ENCODE data around the gene BAIAP2.

BAIAP2 gene

DNA sequence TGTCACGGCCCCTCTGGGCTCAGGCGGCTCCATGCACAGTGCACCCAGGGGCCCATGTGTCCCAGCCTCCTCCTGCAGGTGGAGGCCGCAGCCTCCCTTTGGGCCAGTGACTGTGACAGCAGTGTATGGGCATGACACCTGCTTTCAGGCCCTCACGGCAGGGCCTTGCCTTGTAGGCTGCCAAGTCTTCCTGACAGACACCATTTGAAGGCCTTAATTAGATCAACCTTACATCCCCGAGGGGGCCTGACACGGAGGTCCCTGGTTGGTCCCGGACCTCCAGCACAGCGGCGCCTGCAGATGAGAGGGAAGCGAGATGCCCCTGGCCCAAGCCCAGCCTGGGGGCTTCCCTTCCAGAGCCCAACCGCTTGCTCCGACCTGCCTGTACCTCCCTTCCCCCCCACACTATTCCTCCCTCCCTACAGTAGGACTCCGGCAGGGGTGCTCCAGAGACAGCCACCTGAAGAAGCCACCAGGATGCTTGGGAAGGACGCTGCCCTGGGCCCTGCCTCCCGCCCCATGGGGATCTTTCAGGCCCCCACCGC lies 31.9 kb downstream of the BAIAP2 start:
- TF ChIP-seq, protein P1, sequence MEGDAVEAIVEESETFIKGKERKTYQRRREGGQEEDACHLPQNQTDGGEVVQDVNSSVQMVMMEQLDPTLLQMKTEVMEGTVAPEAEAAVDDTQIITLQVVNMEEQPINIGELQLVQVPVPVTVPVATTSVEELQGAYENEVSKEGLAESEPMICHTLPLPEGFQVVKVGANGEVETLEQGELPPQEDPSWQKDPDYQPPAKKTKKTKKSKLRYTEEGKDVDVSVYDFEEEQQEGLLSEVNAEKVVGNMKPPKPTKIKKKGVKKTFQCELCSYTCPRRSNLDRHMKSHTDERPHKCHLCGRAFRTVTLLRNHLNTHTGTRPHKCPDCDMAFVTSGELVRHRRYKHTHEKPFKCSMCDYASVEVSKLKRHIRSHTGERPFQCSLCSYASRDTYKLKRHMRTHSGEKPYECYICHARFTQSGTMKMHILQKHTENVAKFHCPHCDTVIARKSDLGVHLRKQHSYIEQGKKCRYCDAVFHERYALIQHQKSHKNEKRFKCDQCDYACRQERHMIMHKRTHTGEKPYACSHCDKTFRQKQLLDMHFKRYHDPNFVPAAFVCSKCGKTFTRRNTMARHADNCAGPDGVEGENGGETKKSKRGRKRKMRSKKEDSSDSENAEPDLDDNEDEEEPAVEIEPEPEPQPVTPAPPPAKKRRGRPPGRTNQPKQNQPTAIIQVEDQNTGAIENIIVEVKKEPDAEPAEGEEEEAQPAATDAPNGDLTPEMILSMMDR (IDR thresholded peaks at IDR 0.05): no peak
- Histone ChIP-seq H3K4me3 (no peak overlapping the region), H3K27ac (no peak overlapping the region)
- DNase-seq (ENCODE audit: low spot score): no peak

DNA sequence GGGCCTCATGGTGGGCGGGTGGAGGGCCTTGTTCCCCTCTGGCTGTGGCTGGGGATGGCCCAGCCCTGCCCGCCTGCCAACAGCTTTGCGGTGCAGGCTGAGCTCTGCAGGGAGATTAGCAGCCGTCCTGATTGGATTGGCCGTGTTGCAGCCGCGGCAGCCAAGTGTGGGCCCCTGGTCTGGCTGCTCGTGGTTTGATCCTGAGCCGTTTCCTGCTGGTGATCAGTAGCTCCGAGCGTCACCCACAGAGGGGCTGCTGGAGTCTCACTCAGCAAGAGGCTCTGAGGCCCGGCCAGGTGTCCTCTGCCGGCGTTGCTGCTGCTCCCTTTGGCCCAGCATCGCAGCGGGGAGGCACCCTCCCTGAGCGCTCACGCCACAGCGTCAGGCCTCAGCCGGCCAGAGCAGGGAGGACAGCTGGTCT lies 32.5 kb downstream of the BAIAP2 start:
- Histone ChIP-seq H3K27ac (no peak overlapping the region), H3K4me3 (no peak overlapping the region)
- no peak for DNase-seq (ENCODE audit: low spot score)
- TF ChIP-seq, protein P1 (IDR thresholded peaks at IDR 0.05): no peak

DNA sequence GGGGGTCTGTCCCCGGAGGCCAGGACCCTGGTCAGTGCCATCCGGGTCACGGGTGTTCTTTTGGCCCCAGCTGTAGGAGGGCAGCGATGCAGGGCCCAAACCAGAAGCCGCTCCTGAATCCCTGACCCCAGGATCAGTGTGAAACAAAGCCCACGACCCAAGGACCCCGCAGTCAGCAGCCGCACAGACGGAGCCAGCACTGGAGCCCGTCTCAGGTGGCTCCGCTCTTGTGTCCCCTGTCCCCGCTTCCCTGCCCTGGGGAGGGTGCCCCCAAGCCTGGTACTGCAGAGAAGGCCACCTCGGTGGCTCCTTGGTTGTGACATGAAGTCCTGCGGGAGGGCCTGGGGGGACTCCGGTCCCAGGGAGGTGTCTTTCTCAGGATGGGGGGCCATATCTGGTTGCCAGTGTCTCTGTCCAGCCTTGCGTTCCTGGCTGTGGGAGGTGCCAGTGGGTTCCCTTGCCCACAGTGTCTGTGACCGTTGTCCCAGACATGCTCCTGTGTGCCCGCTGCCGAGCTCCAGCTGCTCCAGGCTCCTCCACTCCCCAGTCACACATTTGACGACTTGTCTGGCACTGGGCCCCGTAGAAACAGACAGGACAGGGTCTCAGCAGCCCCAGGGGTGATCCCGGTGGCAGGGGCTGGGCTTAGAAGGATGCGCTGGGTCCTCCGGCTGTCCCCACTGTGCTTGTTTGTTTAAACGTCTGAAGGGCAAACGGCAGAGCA lies 33.6 kb downstream of the BAIAP2 start:
- TF ChIP-seq, protein P1 (IDR thresholded peaks at IDR 0.05): no peak
- no peak for DNase-seq (ENCODE audit: low spot score)
- Histone ChIP-seq H3K27ac (no peak overlapping the region), H3K4me3 (no peak overlapping the region)

DNA sequence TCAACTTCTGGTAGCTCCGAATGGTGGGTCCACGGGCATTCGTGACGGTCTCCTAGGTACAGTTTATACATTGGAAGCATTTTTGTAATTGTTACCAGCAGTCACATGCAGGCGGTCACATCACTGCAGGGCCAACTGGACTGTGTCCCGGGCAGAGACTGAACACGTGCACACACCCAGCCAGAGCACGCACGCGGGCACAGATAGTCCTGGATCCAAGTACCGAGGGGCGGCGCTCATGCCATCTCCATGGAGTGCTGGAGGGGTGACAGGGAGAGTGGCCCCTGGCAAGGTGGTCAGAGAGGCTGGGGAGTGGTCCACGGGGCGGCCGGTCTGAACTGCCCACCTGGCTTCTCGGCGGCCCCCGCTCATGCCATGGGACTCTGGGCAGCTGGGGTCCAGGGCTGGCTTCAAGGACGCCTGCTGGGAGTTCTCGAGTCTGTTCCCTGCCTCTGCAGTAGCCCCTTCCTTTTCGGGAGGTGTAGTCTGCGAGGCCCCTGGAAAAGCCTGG lies 34.2 kb downstream of the BAIAP2 start:
- H3K27ac ChIP-seq: no peak overlapping the region
- no peak overlapping the region for H3K4me3 ChIP-seq
- DNase-seq (ENCODE audit: low spot score): no peak
- TF ChIP-seq, protein P1 (IDR thresholded peaks at IDR 0.05): no peak

DNA sequence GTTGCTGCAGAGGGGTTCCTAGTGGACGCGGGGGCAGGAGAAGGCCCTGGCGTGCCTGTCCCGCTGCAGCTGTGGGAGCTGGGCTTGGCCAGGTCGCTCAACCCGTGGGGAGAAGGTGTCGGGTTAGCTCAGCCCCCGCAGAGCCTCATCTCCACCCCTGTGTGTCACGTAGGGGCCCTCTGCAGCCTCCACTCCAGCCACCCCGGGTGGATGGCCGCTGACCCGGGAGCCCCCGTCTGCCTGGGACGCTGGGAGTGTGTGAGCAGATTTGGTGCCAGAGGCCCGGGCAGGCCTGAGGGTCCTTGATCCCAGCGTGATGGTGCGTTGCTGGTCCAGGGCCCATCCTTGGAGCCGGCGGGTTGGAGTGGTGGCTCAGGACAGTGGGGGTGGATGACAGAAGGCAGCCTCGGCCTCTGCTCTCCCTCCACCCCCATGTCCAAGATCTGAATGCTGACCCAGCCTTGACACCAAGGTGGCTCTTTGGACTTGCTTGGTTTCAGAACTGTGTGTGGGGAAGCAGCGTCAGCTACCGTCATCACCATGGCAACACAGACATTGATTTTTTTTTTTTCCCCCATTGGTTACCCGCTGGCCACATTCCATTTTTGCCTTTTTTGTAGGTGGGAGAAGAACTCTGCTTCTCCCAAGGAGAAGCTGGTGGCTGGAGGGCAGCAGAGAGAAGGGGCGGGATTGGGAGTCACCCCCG lies 35.7 kb downstream of the BAIAP2 start:
- no peak overlapping the region for H3K27ac ChIP-seq
- DNase-seq (ENCODE audit: low spot score): no peak
- TF ChIP-seq, protein P1 (IDR thresholded peaks at IDR 0.05): no peak
- no peak overlapping the region for H3K4me3 ChIP-seq

DNA sequence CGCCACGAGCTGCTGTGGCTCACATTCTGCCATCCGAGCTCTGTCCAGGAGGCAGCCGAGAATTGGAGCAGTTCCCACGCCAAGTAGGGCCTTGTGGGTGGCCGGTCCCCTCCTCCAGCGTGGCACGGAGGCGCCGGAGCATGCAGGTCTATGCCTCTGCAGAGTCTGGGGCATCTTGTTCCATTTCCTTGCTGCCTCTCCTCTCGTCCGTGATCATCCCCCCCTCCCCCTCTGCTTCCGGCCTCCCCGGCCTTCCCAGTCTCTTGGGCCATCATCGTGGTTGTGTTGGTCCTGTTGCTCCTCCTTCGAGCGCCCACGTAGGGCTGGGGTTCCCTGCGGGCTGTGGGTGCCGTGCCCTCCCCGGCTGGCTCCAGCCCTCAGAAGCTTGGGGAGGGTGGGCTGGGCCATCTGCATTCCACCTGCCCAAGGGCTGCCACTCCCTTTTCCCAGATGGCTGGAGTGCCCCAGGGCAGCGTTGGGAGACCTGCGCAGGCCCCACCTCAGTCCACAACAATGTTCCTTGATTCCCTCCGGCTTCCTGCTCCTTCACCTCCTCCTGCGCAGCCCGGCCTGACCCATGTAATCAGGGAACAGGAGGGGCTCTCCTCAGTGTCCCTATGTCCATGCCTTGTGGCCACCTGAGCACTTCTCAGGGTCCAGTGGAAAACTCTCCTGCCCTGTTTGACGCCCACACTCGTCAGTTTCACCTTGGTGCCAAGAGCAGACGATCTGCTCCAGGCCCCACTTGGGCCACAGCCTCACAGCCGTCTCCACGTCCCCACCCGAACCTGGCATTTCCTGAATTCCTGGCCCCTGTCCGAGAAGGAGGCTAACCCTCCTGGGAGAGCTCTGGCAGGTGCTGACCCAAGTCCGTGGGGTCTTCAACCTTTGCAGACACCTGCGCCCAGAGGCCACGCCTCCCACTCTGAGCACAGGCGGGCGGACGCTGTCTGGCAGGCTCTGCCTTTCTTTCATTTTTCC lies 37.1 kb downstream of the BAIAP2 start:
- no peak for DNase-seq (ENCODE audit: low spot score)
- H3K4me3 ChIP-seq: no peak overlapping the region
- no peak overlapping the region for H3K27ac ChIP-seq
- TF ChIP-seq, protein P1 (IDR thresholded peaks at IDR 0.05): no peak

All from coronary artery (tissue), 2 donors.